ENCODE measurements around the gene COTL1. TPM values are rescaled to one million over a fixed set of nuclear protein-coding genes. Genes with fewer than 3 reads are reported as not detected.

The COTL1 gene
- total and polyA plus RNA-seq, 9 of the 15 experiments (the other 6 are each of a cell fraction or from before 2014, with no cell fraction given), result 27.7 to 185 (median 72.5) TPM

- TF ChIP-seq TEAD4 (IDR thresholded peaks at IDR 0.05; ENCODE audit: low read length) (no peak), TEAD4 (CRISPR knock-in tag; IDR thresholded peaks at IDR 0.05; ENCODE audit: borderline replicate concordance) (peak; percentile 23; the same call in 1 of the 2 replicates), CBFA2T2 (conservative IDR thresholded peaks at IDR 0.05) (no peak)
Observed at GRCh38 chr16:84649511-84649861, 31.6 kb upstream of the COTL1 start (continued).

GRCh38 chr16:84648595-84649510, 31.0 kb upstream of the COTL1 start:
- no peak for FAIRE-seq
- BruUV-seq (replicated peaks), result no TSS peak
- H2AFZ ChIP-seq (ENCODE audit: low read depth, low read length), result peak overlapping the region; percentile 81
- TF ChIP-seq HNRNPLL (IDR thresholded peaks at IDR 0.05; ENCODE audit: low read depth, low read length, poor library complexity, severe bottlenecking) (peak; percentile 51), POLR2G (IDR thresholded peaks at IDR 0.05; ENCODE audit: low read depth, low read length) (peak; percentile 86), NR1H2 (CRISPR knock-in tag; IDR thresholded peaks at IDR 0.05) (0 out of 2 replicates have a peak, but pooled peaks have one; percentile 1), EGR1 (conservative IDR thresholded peaks at IDR 0.05) (peak; percentile 14; the same call in 1 of the 2 replicates), MYC (IDR thresholded peaks at IDR 0.05; ENCODE audit: low read depth, low read length) (peak; percentile 25), MYC (CRISPR knock-in tag; IDR thresholded peaks at IDR 0.05; ENCODE audit: borderline replicate concordance, low read depth) (peak; percentile 46; the same call in 1 of the 2 replicates), KDM5B (IDR thresholded peaks at IDR 0.05; ENCODE audit: insufficient replicate concordance, low read depth, low read length) (peak; percentile 58), E2F6 (IDR thresholded peaks at IDR 0.05; ENCODE audit: borderline replicate concordance in 1 of 2, extremely low read depth in 1 of 2, insufficient read depth in 1 of 2, insufficient read length in 1 of 2, low read depth in 1 of 2, low read length in 1 of 2, poor library complexity in 1 of 2, severe bottlenecking in 1 of 2) (peak in 1 of 2 experiments; percentile 57), DACH1 (IDR thresholded peaks at IDR 0.05; ENCODE audit: partially characterized antibody) (no peak), NR0B1 (IDR thresholded peaks at IDR 0.05; ENCODE audit: partially characterized antibody) (no peak), ZFP91 (CRISPR knock-in tag; IDR thresholded peaks at IDR 0.05) (0 out of 2 replicates have a peak, but pooled peaks have one; percentile 31)

More at GRCh38 chr16:84648595-84649510, 31.0 kb upstream of the COTL1 start:
- ATAC-seq (peak; percentile 89), DNase-seq (ENCODE audit: extremely low read depth in 1 of 4, low spot score in 3 of 4) (peak; percentile 66 to 95 (median 90))
- WGBS (ENCODE audit: insufficient coverage, low coverage, missing lambda C conversion rate), result 8% methylated on average over 57 of the region's 96 CpGs
- Histone ChIP-seq H3K79me2 (ENCODE audit: control insufficient read depth, insufficient read depth, low read length) (peaks cover 14% of the 10 kb centered on the region), H3K36me3 (ENCODE audit: control insufficient read depth, insufficient read depth, low read length) (peaks cover 30% of the 10 kb centered on the region; the same call in 2 of the 3 replicates), H3K4me2 (ENCODE audit: insufficient read depth, low read length) (peak overlapping the region; percentile 82), H3K9ac (ENCODE audit: insufficient read depth in 1 of 2, low read depth in 2 of 2, low read length in 2 of 2) (peak overlapping the region; percentile 77 to 93), H3K4me3 (peak overlapping the region; percentile 68), H3K9me1 (ENCODE audit: control insufficient read depth, insufficient read depth, low read length) (no peaks in the 10 kb centered on the region), H3K27ac (ENCODE audit: extremely low read depth, low read depth, low read length) (peak overlapping the region; percentile 73), H3K4me1 (replicated peaks in 1 of 2; ENCODE audit: control insufficient read depth in 2 of 2, insufficient read depth in 2 of 2, low read length in 2 of 2) (peaks cover 12 to 14% of the 10 kb centered on the region in 2 experiments; a peak in 4 of 5 replicates), H3K9me3 (replicated peaks; ENCODE audit: control insufficient read depth, insufficient read depth, low read depth, low read length) (no peaks in the 10 kb centered on the region), H4K20me1 (replicated peaks; ENCODE audit: control insufficient read depth, insufficient read depth, low read length) (0 out of 2 replicates have a peak, but pooled peaks cover 7% of the 10 kb centered on the region), H3K27me3 (ENCODE audit: control insufficient read depth in 2 of 2, insufficient read depth in 2 of 2, low read length in 2 of 2) (peaks cover 0 to 3% of the 10 kb centered on the region in 2 experiments; a peak in 2 of 5 replicates)
- ChIA-PET POLR2A (interaction anchor here (1.0 to 1.5 kb wide), 6 partner anchors 10 to 81 kb away, joined by 3 to 4 read pairs (median 3); no protein-coding TSS in a partner anchor), CTCF (ENCODE audit: low intra/inter-chr PET ratio) (no interaction called here)
- in situ Hi-C loops (cut with MboI) (no loop called here), intact Hi-C loops (cut with micrococcal nuclease) (no loop called here)

All from K562 (cell line).